Articular chondrocyte of knee joint (primary cell): ENCODE results near the gene ANKAR. TPM values are rescaled to one million over a fixed set of nuclear protein-coding genes. Genes with fewer than 3 reads are reported as not detected.

Experiments used
- total RNA-seq: library from RNA; depleted of rRNA; stranded (reverse); fragments of >200 nt; gene quantifications from 2 replicates; pipeline ENCODE4 v1.2.3, GENCODE V29; 2012

ANKAR gene
- total RNA-seq = 18.7 and 26.8 TPM in 2 replicates

GRCh38 chr2:189674374-189675112, at the start of gene ANKAR:
Gene ANKAR, plus strand, starts transcription at chr2:189674670. Its CDS starts 1,821 bp downstream, at chr2:189676491.

GRCh38 chr2:189661148-189661956, 13.1 kb upstream of the ANKAR start, which contains the start of gene ASNSD1:
Gene ASNSD1, plus strand, starts transcription at chr2:189661459. Its CDS starts 4,674 bp downstream, at chr2:189666133.

Other genes starting within 250 kb of the ANKAR start
- gene WDR75, start 233.2 kb upstream of the ANKAR start, total RNA-seq = 43.9 and 44.6 TPM in 2 replicates
- gene SLC40A1, start 93.9 kb upstream of the ANKAR start, total RNA-seq = 21.6 and 25.7 TPM in 2 replicates
- gene ASNSD1, start 13.2 kb upstream of the ANKAR start, total RNA-seq = 72.4 TPM in 2 replicates
- 7.8 TPM in 2 replicates for gene OSGEPL1, start 88.1 kb downstream of the ANKAR start, total RNA-seq
- gene ORMDL1, start 109.7 kb downstream of the ANKAR start, total RNA-seq = 60.8 and 62.0 TPM in 2 replicates
- gene PMS1, start 109.8 kb downstream of the ANKAR start, total RNA-seq = 23.9 and 31.3 TPM in 2 replicates